Amygdala (tissue), 56 donors: Measurements from ENCODE around the gene SPRYD3.
"Not testable (repeated sequence)": the region's sequence is repeated elsewhere in the genome, so short reads cannot be mapped to it uniquely, and the experiment has no call there.

Source experiments
- DNase-seq, 56 donors: peaks; one replicate each; lab custom pipeline; 2025; lab: John Stamatoyannopoulos, UW

The SPRYD3 gene

GRCh38 chr12:53079226-53080117, at the start of gene SPRYD3:
Gene SPRYD3, minus strand, starts transcription at chr12:53079390. Its CDS starts 57 bp downstream, at chr12:53079333.
- peak; percentile 54 to 99 (median 96) for DNase-seq

GRCh38 chr12:53127169-53127568, 48.0 kb upstream of the SPRYD3 start:
- no peak for DNase-seq

- DNase-seq = no peak
Observed at GRCh38 chr12:53124352-53124723, 45.1 kb upstream of the SPRYD3 start.

GRCh38 chr12:53123578-53124351, 44.6 kb upstream of the SPRYD3 start:
- DNase-seq = no peak

- no peak for DNase-seq
Observed at GRCh38 chr12:53122961-53123468, 43.8 kb upstream of the SPRYD3 start.

GRCh38 chr12:53120685-53121525, 41.7 kb upstream of the SPRYD3 start:
- DNase-seq = no peak

GRCh38 chr12:53118751-53119300, 39.6 kb upstream of the SPRYD3 start:
- DNase-seq = no peak

GRCh38 chr12:53115891-53116648, 36.9 kb upstream of the SPRYD3 start:
- no peak for DNase-seq

GRCh38 chr12:53115112-53115890, 36.1 kb upstream of the SPRYD3 start:
- no peak for DNase-seq

GRCh38 chr12:53113951-53114350, 34.8 kb upstream of the SPRYD3 start:
- DNase-seq = no peak

- no peak for DNase-seq
Observed at GRCh38 chr12:53113136-53113705, 34.0 kb upstream of the SPRYD3 start.

GRCh38 chr12:53112431-53112830, 33.2 kb upstream of the SPRYD3 start:
- DNase-seq = not testable (repeated sequence)

- no peak for DNase-seq
Observed at GRCh38 chr12:53107122-53107521, 27.9 kb upstream of the SPRYD3 start.

- DNase-seq = no peak
Observed at GRCh38 chr12:53105712-53106439, 26.7 kb upstream of the SPRYD3 start.

- DNase-seq = no peak
Observed at GRCh38 chr12:53105256-53105655, 26.1 kb upstream of the SPRYD3 start.

- no peak for DNase-seq
Observed at GRCh38 chr12:53103860-53104305, 24.7 kb upstream of the SPRYD3 start.
